Colonic mucosa (tissue), 4 donors: ENCODE measurements around the gene CTF1. TPM values are rescaled to one million over a fixed set of nuclear protein-coding genes. Genes with fewer than 3 reads are reported as not detected.

Experiments
- DNase-seq: peaks from one replicate; pipeline ENCODE4 v3.0.0-alpha.2; 2020
- H3K27ac ChIP-seq: fragments of 200-600 bp; one replicate; pipeline ENCODE4 v1.8.0; 2021
- H3K27me3 ChIP-seq: fragments of 200-600 bp; one replicate; pipeline ENCODE4 v1.8.0; 2021
- H3K36me3 ChIP-seq: fragments of 200-600 bp; one replicate; pipeline ENCODE4 v1.8.0; 2021
- H3K4me1 ChIP-seq: fragments of 200-600 bp; one replicate; pipeline ENCODE4 v1.8.0; 2021; ENCODE audit warnings: mild to moderate bottlenecking
- H3K4me3 ChIP-seq: fragments of 200-600 bp; one replicate; pipeline ENCODE4 v1.8.0; 2021
- H3K9ac ChIP-seq, 2 donors: one replicate each; pipeline ENCODE4 v1.7.0; 2013; ENCODE audit warnings: control low read depth in 2 of 2, low read depth in 2 of 2, low read length in 2 of 2
- H3K9me3 ChIP-seq: fragments of 200-600 bp; one replicate; pipeline ENCODE4 v1.8.0; 2021
- intact Hi-C: fragments of 100-400 bp; cut with DNase I; formaldehyde crosslinking; loops from one replicate; pipeline ENCODE4 v1.14.1; 2022
- total RNA-seq, 2 donors: library from RNA; stranded (reverse); fragmentation: NEBNext Ultra II Directional in 1 of 2; extraction: Animal tissue kit (Norgen Biotek cat#: 25700) in 1 of 2; gene quantifications; one replicate each; pipeline ENCODE4 v1.2.1, GENCODE V29; 2021
- TF ChIP-seq, protein P1 (sequence below): fragments of 200-600 bp; IDR thresholded peaks from one replicate; pipeline ENCODE4 v1.8.0; 2022; ENCODE audit warnings: antibody characterized with exemption, mild to moderate bottlenecking
- donor health status: healthy.
- donor health status: DM: no; HTN: no; CAD: no.
- donor health status: DM: no; HTN: no; CAD: no.

CTF1 gene
- total RNA-seq, 2 donors from 2014 or later = 0.72 to 1.6 TPM

DNA sequence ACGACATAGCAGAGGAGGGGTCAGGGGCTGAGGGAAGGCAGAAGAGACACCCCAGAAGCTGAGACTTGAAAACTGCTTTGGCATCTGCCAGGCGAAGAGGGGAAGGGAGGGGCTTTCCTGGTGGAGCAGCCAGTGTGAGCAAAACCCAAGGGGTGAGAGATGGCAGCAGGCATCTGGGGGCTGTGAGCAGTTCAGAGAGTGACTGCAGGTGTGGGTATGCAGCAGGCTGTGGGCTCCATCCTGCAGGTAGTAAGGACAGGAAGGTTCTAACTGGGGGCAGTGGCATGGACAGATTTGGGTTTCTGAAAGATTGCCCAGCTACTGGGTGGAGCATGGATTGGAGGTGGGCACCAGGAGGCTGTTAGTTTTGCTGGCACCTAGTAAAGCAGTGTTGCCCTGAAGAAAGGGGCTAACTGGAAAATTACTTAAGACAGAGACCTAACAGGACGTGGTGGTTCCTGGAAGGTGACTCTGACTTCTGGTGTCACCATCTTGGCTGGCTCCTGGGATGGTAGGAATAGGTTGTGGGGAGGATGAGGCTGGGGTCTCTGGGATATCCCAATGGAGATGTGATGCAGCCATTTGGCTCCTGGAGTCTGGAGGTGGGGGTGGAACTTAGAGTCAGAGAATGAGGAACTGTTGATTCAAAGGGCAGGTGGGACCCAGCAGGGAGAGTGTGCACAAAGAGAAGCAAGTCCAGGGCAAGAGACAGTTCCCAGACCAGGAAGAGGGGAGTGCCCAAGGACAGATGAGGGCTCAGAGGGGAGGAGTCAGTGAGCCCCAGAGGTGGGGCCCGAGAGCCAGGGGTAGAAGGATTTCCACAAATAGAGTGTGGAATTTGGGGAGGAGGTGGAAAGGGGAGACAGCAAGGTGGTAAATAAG, 13.7 kb upstream of the CTF1 start:
- no peak overlapping the region for H3K4me3 ChIP-seq
- peaks cover 3% of the 10 kb centered on the region for H3K4me1 ChIP-seq
- peak overlapping the region in 1 of 2 donors; percentile 63 for H3K9ac ChIP-seq
- peak; percentile 50 for DNase-seq
- H3K27me3 ChIP-seq = no peaks in the 10 kb centered on the region
- no peak overlapping the region for H3K27ac ChIP-seq
- intact Hi-C loops = no loop called here
- peaks cover 8% of the 10 kb centered on the region for H3K36me3 ChIP-seq
- H3K9me3 ChIP-seq = no peaks in the 10 kb centered on the region
- TF ChIP-seq, protein P1, sequence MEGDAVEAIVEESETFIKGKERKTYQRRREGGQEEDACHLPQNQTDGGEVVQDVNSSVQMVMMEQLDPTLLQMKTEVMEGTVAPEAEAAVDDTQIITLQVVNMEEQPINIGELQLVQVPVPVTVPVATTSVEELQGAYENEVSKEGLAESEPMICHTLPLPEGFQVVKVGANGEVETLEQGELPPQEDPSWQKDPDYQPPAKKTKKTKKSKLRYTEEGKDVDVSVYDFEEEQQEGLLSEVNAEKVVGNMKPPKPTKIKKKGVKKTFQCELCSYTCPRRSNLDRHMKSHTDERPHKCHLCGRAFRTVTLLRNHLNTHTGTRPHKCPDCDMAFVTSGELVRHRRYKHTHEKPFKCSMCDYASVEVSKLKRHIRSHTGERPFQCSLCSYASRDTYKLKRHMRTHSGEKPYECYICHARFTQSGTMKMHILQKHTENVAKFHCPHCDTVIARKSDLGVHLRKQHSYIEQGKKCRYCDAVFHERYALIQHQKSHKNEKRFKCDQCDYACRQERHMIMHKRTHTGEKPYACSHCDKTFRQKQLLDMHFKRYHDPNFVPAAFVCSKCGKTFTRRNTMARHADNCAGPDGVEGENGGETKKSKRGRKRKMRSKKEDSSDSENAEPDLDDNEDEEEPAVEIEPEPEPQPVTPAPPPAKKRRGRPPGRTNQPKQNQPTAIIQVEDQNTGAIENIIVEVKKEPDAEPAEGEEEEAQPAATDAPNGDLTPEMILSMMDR = no peak

DNA sequence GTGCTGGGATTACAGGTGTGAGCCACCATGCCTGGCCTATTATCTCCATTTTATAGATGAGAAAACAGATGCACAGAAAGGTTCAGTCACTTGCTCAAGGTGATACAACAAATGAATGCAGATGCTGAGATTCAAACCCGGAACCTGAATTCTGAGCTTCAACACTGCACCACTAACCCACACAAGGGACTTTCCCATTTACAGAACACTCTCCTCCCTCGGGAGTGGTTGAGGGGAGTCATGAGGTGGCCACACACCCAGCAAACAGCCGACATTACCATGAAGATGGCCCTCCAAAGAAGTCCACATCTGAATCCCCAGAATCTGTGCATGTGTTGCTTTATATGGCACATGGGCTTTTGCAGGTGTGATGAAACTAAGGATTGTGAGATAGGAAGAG, 11.7 kb upstream of the CTF1 start:
- H3K27ac ChIP-seq = no peak overlapping the region
- TF ChIP-seq, protein P1 = no peak
- H3K36me3 ChIP-seq = peaks cover 8% of the 10 kb centered on the region
- intact Hi-C loops = no loop called here
- no peak overlapping the region for H3K4me3 ChIP-seq
- no peak for DNase-seq
- no peak overlapping the region for H3K9ac ChIP-seq
- H3K4me1 ChIP-seq = peaks cover 3% of the 10 kb centered on the region
- H3K27me3 ChIP-seq = no peaks in the 10 kb centered on the region
- no peaks in the 10 kb centered on the region for H3K9me3 ChIP-seq

DNA sequence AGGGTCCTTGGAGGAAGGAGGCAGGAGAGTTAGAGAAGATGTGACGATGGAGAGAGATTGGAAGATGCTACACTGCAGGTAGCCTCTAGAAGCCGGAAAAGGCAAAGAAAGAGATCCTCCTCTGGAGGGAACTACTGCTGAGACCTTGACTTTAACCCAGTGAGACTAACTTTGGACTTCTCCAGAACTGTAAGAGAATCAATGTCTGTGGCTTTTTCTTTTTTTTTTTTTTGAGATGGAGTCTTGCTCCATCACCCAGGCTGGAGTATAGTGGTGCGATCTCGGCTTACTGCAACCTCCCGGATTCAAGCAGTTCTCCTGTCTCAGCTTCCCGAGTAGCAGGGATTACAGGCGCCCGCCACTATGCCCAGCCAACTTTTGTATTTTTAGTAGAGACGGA, 11.2 kb upstream of the CTF1 start:
- H3K9me3 ChIP-seq = no peaks in the 10 kb centered on the region
- TF ChIP-seq, protein P1 = no peak
- no peak overlapping the region for H3K9ac ChIP-seq
- intact Hi-C loops = no loop called here
- no peak overlapping the region for H3K4me3 ChIP-seq
- no peaks in the 10 kb centered on the region for H3K27me3 ChIP-seq
- H3K36me3 ChIP-seq = peaks cover 8% of the 10 kb centered on the region
- DNase-seq = no peak
- peaks cover 3% of the 10 kb centered on the region for H3K4me1 ChIP-seq
- H3K27ac ChIP-seq = no peak overlapping the region

DNA sequence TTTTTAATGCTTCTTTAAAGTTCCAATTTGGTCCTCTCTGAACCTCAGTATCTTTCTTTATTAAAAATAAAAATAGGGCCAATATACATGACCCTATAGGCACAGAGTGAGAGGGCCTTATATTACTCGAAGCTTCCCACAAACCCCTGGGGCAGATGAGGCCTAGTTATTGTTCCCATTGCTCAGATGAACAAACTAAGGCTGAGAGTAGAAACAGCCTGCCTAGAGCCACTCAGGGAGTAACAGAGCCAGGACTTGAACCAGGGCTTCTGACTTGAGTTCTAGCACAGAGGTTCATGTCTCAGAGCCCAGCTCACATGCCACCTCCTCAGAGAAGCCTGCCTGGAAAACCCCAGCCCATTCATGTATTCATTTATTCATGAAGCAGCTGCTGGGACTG, 10.3 kb upstream of the CTF1 start:
- peaks cover 3% of the 10 kb centered on the region for H3K4me1 ChIP-seq
- no peaks in the 10 kb centered on the region for H3K9me3 ChIP-seq
- no peaks in the 10 kb centered on the region for H3K27me3 ChIP-seq
- peaks cover 8% of the 10 kb centered on the region for H3K36me3 ChIP-seq
- no peak overlapping the region for H3K4me3 ChIP-seq
- intact Hi-C loops = no loop called here
- no peak overlapping the region for H3K27ac ChIP-seq
- TF ChIP-seq, protein P1 = no peak
- no peak for DNase-seq
- H3K9ac ChIP-seq = no peak overlapping the region

DNA sequence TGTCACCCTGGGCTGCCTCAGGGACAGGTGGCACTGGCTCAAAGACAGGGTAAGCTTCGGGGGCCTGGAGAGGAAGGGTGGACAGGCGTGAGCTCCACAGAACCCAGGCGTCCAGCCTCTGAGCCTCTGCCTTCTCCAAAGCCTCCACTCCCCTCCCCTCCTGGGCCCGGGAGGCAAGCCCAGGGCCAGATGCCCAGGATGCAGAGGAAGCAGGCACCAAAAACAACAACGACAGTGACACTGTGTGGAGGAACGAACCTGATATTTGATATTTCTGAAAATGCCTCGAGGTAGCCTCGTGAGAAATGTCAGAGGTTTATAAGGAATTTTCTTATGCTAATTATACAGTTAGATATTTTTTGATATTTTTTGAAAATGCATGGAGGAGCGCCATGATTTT, 8.5 kb upstream of the CTF1 start:
- H3K4me3 ChIP-seq = no peak overlapping the region
- intact Hi-C loops = no loop called here
- H3K27me3 ChIP-seq = no peaks in the 10 kb centered on the region
- H3K9ac ChIP-seq = no peak overlapping the region
- no peak for DNase-seq
- TF ChIP-seq, protein P1 = no peak
- H3K27ac ChIP-seq = no peak overlapping the region
- H3K9me3 ChIP-seq = no peaks in the 10 kb centered on the region
- peaks cover 8% of the 10 kb centered on the region for H3K36me3 ChIP-seq
- peaks cover 2% of the 10 kb centered on the region for H3K4me1 ChIP-seq
